ENCODE results near the gene PDE3B.
"Not testable (repeated sequence)": the region's sequence is repeated elsewhere in the genome, so short reads cannot be mapped to it uniquely, and the experiment has no call there.

- TF ChIP-seq CTCF, POLR2A (IDR thresholded peaks at IDR 0.05): not testable (repeated sequence)
Observed at GRCh38 chr11:14740539-14740938, 96.9 kb downstream of the PDE3B start.
